ENCODE measurements around the gene MIPOL1.
"Not testable (repeated sequence)": the region's sequence is repeated elsewhere in the genome, so short reads cannot be mapped to it uniquely, and the experiment has no call there.

MIPOL1 gene

GRCh38 chr14:37555596-37555995, 357.9 kb downstream of the MIPOL1 start:
- DNase-seq: not testable (repeated sequence)

GRCh38 chr14:37558740-37559139, 361.0 kb downstream of the MIPOL1 start:
- DNase-seq: no peak

- no peak for DNase-seq
Observed at GRCh38 chr14:37559386-37559785, 361.6 kb downstream of the MIPOL1 start.

- no peak for DNase-seq
Observed at GRCh38 chr14:37563189-37563588, 365.5 kb downstream of the MIPOL1 start.

- DNase-seq: no peak
Observed at GRCh38 chr14:37565550-37565949, 367.8 kb downstream of the MIPOL1 start.

GRCh38 chr14:37566811-37567371, 369.2 kb downstream of the MIPOL1 start:
- no peak for DNase-seq

- no peak for DNase-seq
Observed at GRCh38 chr14:37569729-37570128, 372.0 kb downstream of the MIPOL1 start.

GRCh38 chr14:37571391-37571790, 373.7 kb downstream of the MIPOL1 start:
- no peak for DNase-seq

GRCh38 chr14:37573356-37573755, 375.6 kb downstream of the MIPOL1 start:
- DNase-seq: no peak

- DNase-seq: no peak
Observed at GRCh38 chr14:37579274-37579673, 381.5 kb downstream of the MIPOL1 start.

GRCh38 chr14:37580146-37580545, 382.4 kb downstream of the MIPOL1 start:
- DNase-seq: no peak

- DNase-seq: no peak
Observed at GRCh38 chr14:37583358-37584210, 385.8 kb downstream of the MIPOL1 start.

GRCh38 chr14:37584211-37585100, 386.7 kb downstream of the MIPOL1 start:
- DNase-seq: no peak

- DNase-seq: no peak
Observed at GRCh38 chr14:37585101-37585511, 387.4 kb downstream of the MIPOL1 start.

GRCh38 chr14:37585971-37586796, 388.4 kb downstream of the MIPOL1 start:
- DNase-seq: no peak

GRCh38 chr14:37586797-37587130, 389.0 kb downstream of the MIPOL1 start:
- no peak for DNase-seq

GRCh38 chr14:37587131-37587803, 389.5 kb downstream of the MIPOL1 start:
- no peak for DNase-seq

- DNase-seq: no peak
Observed at GRCh38 chr14:37587881-37588666, 390.3 kb downstream of the MIPOL1 start.

GRCh38 chr14:37588667-37588955, 390.9 kb downstream of the MIPOL1 start:
- no peak for DNase-seq

GRCh38 chr14:37588956-37589714, 391.4 kb downstream of the MIPOL1 start:
- no peak for DNase-seq
